ENCODE data around the gene CRABP1. TPM values are rescaled to one million over a fixed set of nuclear protein-coding genes. Genes with fewer than 3 reads are reported as not detected.

Gene CRABP1
- total RNA-seq, 2 donors from 2014 or later = 103 TPM

DNA sequence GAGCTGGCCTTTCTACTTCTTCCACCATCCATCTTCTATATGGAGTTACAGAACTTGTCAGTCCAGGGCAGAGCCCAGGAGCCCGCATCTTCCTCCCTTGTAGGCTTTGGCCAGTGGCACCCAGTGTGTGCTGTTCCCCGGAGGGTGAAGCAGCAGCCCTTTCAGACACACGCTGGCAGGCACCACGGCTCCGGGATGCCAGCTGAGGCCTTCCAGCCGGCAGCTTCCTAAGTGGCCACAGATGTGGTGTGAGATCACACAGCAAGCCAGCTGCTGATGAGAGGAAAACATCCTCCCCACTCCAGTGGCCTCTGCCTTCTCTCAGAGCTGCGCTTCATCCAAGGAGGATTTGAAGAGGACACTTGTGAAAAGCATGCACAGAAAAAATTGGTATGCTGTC is 24.1 kb downstream of the CRABP1 start:
- H3K4me1 ChIP-seq (ENCODE audit: control insufficient read depth, insufficient read depth, low read length) = peaks cover 10% of the 10 kb centered on the region
- no peaks in the 10 kb centered on the region for H3K27me3 ChIP-seq (ENCODE audit: control insufficient read depth, insufficient read depth, low read length, poor library complexity, severe bottlenecking)
- 87 to 96% methylated on average over 6 to 7 of the region's 7 CpGs for WGBS, 2 experiments (ENCODE audit: insufficient coverage in 1 of 2, insufficient read length in 1 of 2)
- H3K4me3 ChIP-seq (ENCODE audit: low read length) = no peak overlapping the region
- Mint-ChIP-seq H3K27me3 (ENCODE audit: insufficient read depth) (peaks cover 4% of the 10 kb centered on the region), H3K27ac (no peak overlapping the region), H3K4me3 (no peak overlapping the region), H3K4me1 (peaks cover 14% of the 10 kb centered on the region), H3K36me3 (ENCODE audit: low read depth) (no peaks in the 10 kb centered on the region), H3K9me3 (no peaks in the 10 kb centered on the region)
- TF ChIP-seq, protein P1, sequence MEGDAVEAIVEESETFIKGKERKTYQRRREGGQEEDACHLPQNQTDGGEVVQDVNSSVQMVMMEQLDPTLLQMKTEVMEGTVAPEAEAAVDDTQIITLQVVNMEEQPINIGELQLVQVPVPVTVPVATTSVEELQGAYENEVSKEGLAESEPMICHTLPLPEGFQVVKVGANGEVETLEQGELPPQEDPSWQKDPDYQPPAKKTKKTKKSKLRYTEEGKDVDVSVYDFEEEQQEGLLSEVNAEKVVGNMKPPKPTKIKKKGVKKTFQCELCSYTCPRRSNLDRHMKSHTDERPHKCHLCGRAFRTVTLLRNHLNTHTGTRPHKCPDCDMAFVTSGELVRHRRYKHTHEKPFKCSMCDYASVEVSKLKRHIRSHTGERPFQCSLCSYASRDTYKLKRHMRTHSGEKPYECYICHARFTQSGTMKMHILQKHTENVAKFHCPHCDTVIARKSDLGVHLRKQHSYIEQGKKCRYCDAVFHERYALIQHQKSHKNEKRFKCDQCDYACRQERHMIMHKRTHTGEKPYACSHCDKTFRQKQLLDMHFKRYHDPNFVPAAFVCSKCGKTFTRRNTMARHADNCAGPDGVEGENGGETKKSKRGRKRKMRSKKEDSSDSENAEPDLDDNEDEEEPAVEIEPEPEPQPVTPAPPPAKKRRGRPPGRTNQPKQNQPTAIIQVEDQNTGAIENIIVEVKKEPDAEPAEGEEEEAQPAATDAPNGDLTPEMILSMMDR (conservative IDR thresholded peaks at IDR 0.05) = no peak
- DNase-seq = no peak
- H3K9me3 ChIP-seq (ENCODE audit: control insufficient read depth, low read length) = no peaks in the 10 kb centered on the region
- H3K36me3 ChIP-seq (ENCODE audit: control insufficient read depth, insufficient read depth, low read length) = no peaks in the 10 kb centered on the region
- H3K9ac ChIP-seq (ENCODE audit: extremely low read depth, low read length, poor library complexity, severe bottlenecking) = no peak overlapping the region
- H3K27ac ChIP-seq (ENCODE audit: low read depth, low read length) = no peak overlapping the region

DNA sequence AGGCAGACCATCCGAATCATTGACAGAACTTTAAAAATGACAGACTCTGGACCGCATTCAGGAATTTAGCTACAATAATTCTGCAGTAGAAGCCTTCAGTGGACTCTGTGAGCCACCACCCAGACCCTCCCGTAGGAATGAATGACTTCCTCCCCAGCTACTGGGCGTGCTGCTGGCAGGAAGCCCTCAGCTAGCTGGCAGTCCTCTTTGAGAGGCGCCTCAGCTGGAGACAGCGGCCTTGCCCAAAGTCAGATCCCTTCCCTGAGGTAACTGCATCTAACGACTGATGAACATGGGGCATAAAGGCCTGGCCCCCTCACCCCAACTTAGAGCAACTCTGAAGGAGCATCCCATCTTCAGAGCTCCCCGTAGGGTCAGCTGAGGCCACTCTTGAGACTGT is 25.8 kb downstream of the CRABP1 start:
- no peaks in the 10 kb centered on the region for H3K36me3 Mint-ChIP-seq (ENCODE audit: low read depth)
- no peak overlapping the region for H3K27ac Mint-ChIP-seq
- Histone ChIP-seq H3K4me3 (ENCODE audit: low read length) (no peak overlapping the region), H3K4me1 (ENCODE audit: control insufficient read depth, insufficient read depth, low read length) (peaks cover 14% of the 10 kb centered on the region), H3K9me3 (ENCODE audit: control insufficient read depth, low read length) (no peaks in the 10 kb centered on the region), H3K27ac (ENCODE audit: low read depth, low read length) (no peak overlapping the region), H3K27me3 (ENCODE audit: control insufficient read depth, insufficient read depth, low read length, poor library complexity, severe bottlenecking) (no peaks in the 10 kb centered on the region), H3K36me3 (ENCODE audit: control insufficient read depth, insufficient read depth, low read length) (no peaks in the 10 kb centered on the region), H3K9ac (ENCODE audit: extremely low read depth, low read length, poor library complexity, severe bottlenecking) (no peak overlapping the region)
- H3K27me3 Mint-ChIP-seq (ENCODE audit: insufficient read depth) = peaks cover 4% of the 10 kb centered on the region
- no peaks in the 10 kb centered on the region for H3K9me3 Mint-ChIP-seq
- H3K4me3 Mint-ChIP-seq = no peak overlapping the region
- WGBS, 2 experiments (ENCODE audit: insufficient coverage in 1 of 2, insufficient read length in 1 of 2) = 93 to 95% methylated on average over 6 to 8 of the region's 8 CpGs
- H3K4me1 Mint-ChIP-seq = peaks cover 21% of the 10 kb centered on the region
- DNase-seq = no peak
- TF ChIP-seq, protein P1 (conservative IDR thresholded peaks at IDR 0.05) = no peak

DNA sequence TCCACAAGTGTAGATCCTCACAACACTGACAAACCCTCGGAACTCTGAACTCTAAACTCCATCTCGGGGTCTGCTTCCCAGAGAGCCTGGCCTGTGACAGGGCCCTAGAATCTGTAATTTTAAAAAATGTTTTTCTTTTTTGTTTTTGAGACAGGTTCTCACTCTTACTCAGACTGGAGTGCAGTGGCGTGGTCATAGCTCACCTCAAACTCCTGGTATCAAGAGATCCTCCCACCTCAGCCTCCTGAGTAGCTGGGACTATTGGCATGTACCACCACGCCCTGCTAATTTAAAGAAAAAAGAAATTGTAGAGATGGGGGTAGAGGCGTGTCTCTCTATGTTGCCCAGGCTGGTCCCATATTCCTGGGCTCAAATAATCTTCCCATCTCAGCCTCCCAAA is 26.2 kb downstream of the CRABP1 start:
- Histone ChIP-seq H3K9ac (ENCODE audit: extremely low read depth, low read length, poor library complexity, severe bottlenecking) (no peak overlapping the region), H3K9me3 (ENCODE audit: control insufficient read depth, low read length) (no peaks in the 10 kb centered on the region), H3K36me3 (ENCODE audit: control insufficient read depth, insufficient read depth, low read length) (no peaks in the 10 kb centered on the region), H3K27me3 (ENCODE audit: control insufficient read depth, insufficient read depth, low read length, poor library complexity, severe bottlenecking) (no peaks in the 10 kb centered on the region), H3K27ac (ENCODE audit: low read depth, low read length) (no peak overlapping the region), H3K4me1 (ENCODE audit: control insufficient read depth, insufficient read depth, low read length) (peaks cover 14% of the 10 kb centered on the region), H3K4me3 (ENCODE audit: low read length) (no peak overlapping the region)
- 92 to 100% methylated on average over 2 to 5 of the region's 5 CpGs for WGBS, 2 experiments (ENCODE audit: insufficient coverage in 1 of 2, insufficient read length in 1 of 2)
- peaks cover 4% of the 10 kb centered on the region for H3K27me3 Mint-ChIP-seq (ENCODE audit: insufficient read depth)
- DNase-seq = no peak
- H3K9me3 Mint-ChIP-seq = no peaks in the 10 kb centered on the region
- H3K4me1 Mint-ChIP-seq = peaks cover 21% of the 10 kb centered on the region
- H3K36me3 Mint-ChIP-seq (ENCODE audit: low read depth) = no peaks in the 10 kb centered on the region
- no peak overlapping the region for H3K4me3 Mint-ChIP-seq
- TF ChIP-seq, protein P1 (conservative IDR thresholded peaks at IDR 0.05) = no peak
- H3K27ac Mint-ChIP-seq = no peak overlapping the region
